D721Med (cell line): ENCODE measurements around the gene TSPAN9.

Experiments
- DNase-seq: peaks from one replicate; pipeline ENCODE4 v3.0.0; 2011; ENCODE audit warnings: low spot score; ENCODE audit not compliant: insufficient read length
- FAIRE-seq: peaks from 2 replicates; lab custom pipeline; 2011; peaks lifted over from hg19 to GRCh38; lab: Jason Lieb, UNC
- CTCF ChIP-seq: IDR thresholded peaks from 2 replicates; pipeline ENCODE4 v1.5.1; 2012; ENCODE audit warnings: mild to moderate bottlenecking, control low read depth; ENCODE audit not compliant: insufficient read depth; ENCODE audit errors: missing control alignments

TSPAN9 gene

DNA sequence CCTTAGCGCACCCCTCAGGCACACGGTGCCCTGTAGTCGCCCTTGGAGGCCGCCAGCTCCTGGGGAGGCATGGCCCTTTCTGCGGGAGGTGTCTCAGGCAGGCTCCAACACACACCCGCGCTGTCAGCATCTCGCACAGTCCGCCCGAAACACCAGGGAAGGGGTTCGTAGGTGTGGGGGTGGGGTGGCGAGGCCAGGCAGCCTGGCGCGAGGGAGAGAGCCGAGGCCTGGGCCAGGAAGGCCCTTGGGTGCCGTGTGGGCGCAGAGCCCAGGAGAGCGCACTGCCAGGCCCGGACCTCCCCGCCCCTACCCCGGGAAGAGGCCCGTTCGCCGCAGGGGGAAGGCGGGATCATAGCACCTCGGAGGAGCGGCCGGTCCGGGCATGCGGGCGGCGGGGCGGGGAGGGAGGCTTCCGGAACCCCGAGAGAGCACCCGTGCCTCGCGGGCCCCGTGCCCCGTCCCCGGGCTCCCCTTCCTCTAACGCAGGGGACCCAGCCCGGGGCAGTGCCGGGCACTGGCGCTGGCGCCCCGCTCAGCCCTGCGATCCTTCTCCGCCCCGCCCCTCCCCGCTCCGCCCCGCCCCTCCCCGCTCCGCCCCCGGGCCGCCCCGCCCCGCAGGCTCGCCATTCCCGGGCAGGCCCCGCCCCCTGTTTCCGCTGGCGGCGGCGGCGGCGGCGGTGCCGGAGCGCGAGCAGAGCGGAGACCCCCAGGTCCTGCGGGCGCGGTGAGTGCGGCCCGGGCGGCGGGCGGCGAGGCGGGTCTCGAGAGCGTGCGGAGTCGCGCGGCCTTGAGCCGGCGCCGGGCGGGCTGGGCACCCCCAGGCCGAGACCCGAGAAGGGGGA lies at the start of gene TSPAN9:
Gene TSPAN9 (plus strand): TSS at position 650 of the 842 bp plus-strand sequence. CDS start 123,815 bp downstream, outside the sequence.
- peak; percentile 93 for DNase-seq
- FAIRE-seq = no peak
- no peak for TF ChIP-seq CTCF

- TF ChIP-seq CTCF = no peak
- FAIRE-seq (no peak), DNase-seq (no peak)
Measured at GRCh38 chr12:3028108-3028507, 49.1 kb upstream of the TSPAN9 start.

- no peak for TF ChIP-seq CTCF
- DNase-seq = no peak
- no peak for FAIRE-seq
Measured at GRCh38 chr12:3030821-3031429, 46.3 kb upstream of the TSPAN9 start.

DNA sequence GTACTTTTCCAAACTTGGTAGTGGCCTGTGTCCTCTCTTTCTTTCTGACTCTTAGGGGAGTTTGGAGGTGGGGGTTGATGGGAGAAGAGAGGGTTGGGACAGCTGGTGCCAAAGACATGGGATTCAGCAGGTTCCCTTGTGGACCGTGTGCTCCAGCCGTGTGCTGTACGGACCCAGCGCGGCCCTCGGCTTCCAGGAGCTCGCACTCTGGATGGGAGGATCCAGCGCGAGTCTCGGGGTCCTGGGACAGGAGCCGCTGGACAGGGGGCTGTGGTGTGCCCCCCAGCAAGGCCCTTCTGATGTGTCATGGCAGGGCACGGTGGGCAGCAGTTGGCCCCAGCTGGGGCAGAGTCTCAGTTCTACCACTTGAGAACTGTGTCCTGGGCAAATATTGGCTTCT lies 45.0 kb upstream of the TSPAN9 start:
- no peak for TF ChIP-seq CTCF
- FAIRE-seq = no peak
- no peak for DNase-seq

GRCh38 chr12:3032770-3033538 lies 44.2 kb upstream of the TSPAN9 start:
- FAIRE-seq = no peak
- DNase-seq = no peak
- no peak for TF ChIP-seq CTCF

DNA sequence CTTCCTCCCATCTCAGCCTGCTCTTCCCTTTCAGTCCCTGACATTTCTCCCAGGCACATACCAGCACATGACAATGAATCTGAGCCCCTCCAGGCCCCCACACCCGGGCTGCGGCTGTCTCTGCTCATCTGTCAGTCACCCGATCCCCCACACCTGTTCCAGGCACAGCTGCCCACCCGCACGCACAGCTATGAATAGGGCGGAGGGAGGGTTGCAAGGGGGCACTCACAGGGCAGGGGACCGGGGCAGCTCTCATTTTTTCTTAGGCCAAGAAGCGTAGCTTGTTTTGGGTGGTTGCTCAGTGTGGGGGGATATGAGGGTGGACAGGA lies 43.7 kb upstream of the TSPAN9 start:
- FAIRE-seq = no peak
- TF ChIP-seq CTCF = no peak
- DNase-seq = no peak
